ENCODE data around the gene SGCA. TPM values are rescaled to one million over a fixed set of nuclear protein-coding genes. Genes with fewer than 3 reads are reported as not detected.

The SGCA gene
- total RNA-seq, 1 donor from 2014 or later, result 0.48 TPM

DNA sequence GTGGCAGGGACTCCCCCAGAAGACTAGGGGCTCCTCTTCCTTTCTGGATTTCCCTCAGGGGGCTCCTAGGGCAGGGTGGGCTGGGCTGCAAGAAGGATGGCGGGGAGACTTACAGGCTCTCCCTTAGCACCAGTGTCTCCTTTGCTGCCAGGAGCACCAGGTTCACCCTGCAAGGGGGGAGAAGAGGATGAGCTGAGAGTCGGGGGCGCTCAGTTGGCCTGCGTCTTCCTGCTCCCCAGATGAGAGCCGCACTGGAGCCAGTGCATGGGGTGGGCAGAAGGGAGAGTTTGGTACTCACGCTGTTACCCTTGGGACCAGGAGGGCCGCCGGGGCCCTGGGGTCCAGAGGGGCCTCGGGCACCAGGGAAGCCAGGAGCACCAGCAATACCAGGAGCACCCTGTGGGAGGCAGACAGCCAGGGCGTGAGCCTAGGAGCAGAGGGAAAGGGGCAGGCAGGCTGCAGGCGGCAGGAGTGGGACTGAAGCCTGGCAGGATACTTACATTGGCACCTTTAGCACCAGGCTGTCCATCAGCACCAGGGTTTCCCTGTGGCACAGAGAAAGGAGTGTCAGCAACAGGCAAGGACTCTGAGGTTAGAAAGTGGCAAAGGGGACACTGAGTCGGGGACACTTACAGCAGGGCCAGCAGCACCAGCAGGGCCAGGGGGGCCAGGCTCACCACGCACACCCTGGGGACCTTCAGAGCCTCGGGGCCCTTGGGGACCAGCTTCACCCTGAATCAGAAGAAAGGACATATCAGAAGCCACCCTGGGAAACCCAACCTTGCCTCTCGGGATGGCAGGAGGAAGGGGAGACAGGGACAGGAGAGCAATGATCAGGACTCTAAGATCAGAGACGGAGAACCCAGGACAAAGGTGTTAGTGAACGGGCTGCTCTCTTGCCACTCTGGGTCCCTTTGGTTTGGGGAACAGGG lies 29.4 kb downstream of the SGCA start:
- no peak for DNase-seq (ENCODE audit: low spot score)
- Mint-ChIP-seq H3K36me3 (ENCODE audit: low read depth) (no peaks in the 10 kb centered on the region), H3K4me3 (ENCODE audit: low read depth) (no peak overlapping the region), H3K27me3 (ENCODE audit: low read depth) (peaks cover 6% of the 10 kb centered on the region), H3K4me1 (ENCODE audit: low read depth) (peaks cover 12% of the 10 kb centered on the region), H3K27ac (no peak overlapping the region), H3K9me3 (no peaks in the 10 kb centered on the region)
- intact Hi-C loops (cut with micrococcal nuclease), result no loop called here

DNA sequence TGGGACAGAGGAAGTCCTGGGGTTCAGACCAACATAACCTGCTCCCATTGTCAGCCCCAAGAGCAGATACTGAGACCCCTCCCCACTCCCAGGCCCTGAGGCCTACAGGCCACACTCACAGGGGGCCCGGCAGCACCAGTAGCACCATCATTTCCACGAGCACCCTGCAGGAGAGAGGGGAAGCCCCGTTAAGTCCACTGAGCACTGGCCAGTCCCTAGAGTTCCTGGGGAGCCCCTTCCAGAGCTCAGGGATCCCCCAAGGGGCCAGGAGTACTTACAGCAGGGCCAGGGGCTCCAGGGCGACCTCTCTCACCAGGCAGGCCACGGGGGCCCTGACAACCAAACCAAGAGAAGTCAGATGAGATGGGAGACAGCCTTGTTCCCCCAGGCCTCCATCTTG lies 30.2 kb downstream of the SGCA start:
- peaks cover 11% of the 10 kb centered on the region for H3K27me3 Mint-ChIP-seq (ENCODE audit: low read depth)
- no peak overlapping the region for H3K4me3 Mint-ChIP-seq (ENCODE audit: low read depth)
- no peaks in the 10 kb centered on the region for H3K9me3 Mint-ChIP-seq
- intact Hi-C loops (cut with micrococcal nuclease), result no loop called here
- no peak for DNase-seq (ENCODE audit: low spot score)
- peaks cover 15% of the 10 kb centered on the region for H3K4me1 Mint-ChIP-seq (ENCODE audit: low read depth)
- no peak overlapping the region for H3K27ac Mint-ChIP-seq
- H3K36me3 Mint-ChIP-seq (ENCODE audit: low read depth), result no peaks in the 10 kb centered on the region

DNA sequence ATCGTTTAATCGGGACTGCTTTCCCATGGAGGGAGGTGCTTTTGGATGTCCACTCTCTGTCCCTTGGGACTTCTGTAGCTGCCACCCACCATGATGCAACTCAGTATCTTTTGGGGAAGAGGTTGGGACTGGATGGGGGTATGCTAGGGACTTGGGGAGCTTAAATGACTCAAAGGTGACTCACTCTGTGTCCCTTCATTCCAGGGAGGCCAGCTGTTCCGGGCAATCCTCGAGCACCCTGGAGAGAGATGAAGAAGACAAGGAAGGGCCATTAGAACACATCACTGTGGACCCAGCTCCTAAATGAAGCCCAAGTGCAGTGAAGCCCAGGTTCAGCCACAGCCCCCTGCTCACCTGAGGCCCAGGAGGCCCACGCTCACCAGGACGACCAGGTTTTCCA lies 31.0 kb downstream of the SGCA start:
- Mint-ChIP-seq H3K4me1 (ENCODE audit: low read depth) (peaks cover 19% of the 10 kb centered on the region), H3K27me3 (ENCODE audit: low read depth) (peaks cover 15% of the 10 kb centered on the region), H3K27ac (no peak overlapping the region), H3K36me3 (ENCODE audit: low read depth) (no peaks in the 10 kb centered on the region), H3K9me3 (no peaks in the 10 kb centered on the region), H3K4me3 (ENCODE audit: low read depth) (no peak overlapping the region)
- intact Hi-C loops (cut with micrococcal nuclease), result no loop called here
- no peak for DNase-seq (ENCODE audit: low spot score)

DNA sequence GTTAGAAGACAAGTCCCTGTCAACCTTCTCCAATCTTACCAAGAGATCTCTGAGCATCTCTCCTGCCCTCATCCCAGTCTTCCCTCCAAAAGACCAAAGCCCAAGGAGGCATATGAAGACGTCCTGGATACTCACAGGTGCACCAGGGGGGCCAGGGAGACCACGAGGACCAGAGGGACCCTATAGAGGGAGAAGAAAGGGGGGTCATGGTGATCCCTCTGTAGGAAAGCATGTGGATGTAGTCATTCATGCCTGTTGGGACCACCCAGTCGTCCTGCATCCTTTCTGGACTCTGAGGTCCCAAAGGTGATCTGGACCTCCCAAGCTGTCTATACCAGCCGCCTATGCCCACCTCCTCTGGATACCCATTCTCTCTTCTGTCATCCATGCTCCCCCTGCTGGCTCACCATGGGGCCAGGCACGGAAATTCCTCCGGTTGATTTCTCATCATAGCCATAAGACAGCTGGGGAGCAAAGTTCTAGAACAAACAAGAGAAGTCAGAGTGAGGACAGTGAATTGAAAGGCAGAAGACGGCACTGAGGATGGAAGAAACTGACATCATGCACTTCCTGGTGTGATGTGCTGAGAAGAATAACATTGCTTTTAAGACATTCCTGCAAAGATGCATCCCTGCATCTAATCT lies 32.3 kb downstream of the SGCA start:
- no peak overlapping the region for H3K27ac Mint-ChIP-seq
- peaks cover 28% of the 10 kb centered on the region for H3K27me3 Mint-ChIP-seq (ENCODE audit: low read depth)
- intact Hi-C loops (cut with micrococcal nuclease), result loop anchor here (1.0 to 2.0 kb wide), 2 partner anchors 29 to 83 kb away; no protein-coding TSS in a partner anchor
- no peaks in the 10 kb centered on the region for H3K9me3 Mint-ChIP-seq
- peak; percentile 55 for DNase-seq (ENCODE audit: low spot score)
- no peaks in the 10 kb centered on the region for H3K36me3 Mint-ChIP-seq (ENCODE audit: low read depth)
- H3K4me3 Mint-ChIP-seq (ENCODE audit: low read depth), result peak overlapping the region; percentile 69
- peaks cover 19% of the 10 kb centered on the region for H3K4me1 Mint-ChIP-seq (ENCODE audit: low read depth)

DNA sequence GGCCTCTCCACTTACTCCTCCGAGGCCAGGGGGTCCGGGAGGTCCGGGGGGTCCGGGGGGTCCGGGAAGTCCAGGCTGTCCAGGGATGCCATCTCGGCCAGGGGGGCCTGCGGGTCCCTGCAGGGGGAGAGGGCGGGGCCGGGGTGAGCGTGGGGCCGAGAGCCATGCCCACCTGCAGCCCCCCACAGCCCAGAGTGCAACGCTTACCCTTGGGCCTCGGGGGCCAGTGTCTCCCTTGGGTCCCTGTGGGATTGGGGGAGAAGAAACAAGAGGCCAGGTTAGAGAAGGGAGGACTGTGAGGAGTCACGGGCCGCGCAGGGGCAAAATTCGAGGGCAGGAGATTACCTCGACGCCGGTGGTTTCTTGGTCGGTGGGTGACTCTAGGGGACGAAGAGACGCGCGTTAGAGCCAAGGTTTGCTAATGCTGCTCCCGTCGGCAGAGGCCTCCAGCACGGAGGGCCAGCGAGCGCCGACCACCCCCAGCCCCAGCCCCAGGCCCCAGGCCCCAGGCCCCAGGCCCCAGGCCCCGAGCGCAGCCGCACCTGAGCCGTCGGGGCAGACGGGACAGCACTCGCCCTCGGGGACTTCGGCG lies 33.5 kb downstream of the SGCA start:
- H3K4me3 Mint-ChIP-seq (ENCODE audit: low read depth), result peak overlapping the region; percentile 80
- peaks cover 19% of the 10 kb centered on the region for H3K4me1 Mint-ChIP-seq (ENCODE audit: low read depth)
- H3K36me3 Mint-ChIP-seq (ENCODE audit: low read depth), result no peaks in the 10 kb centered on the region
- H3K27me3 Mint-ChIP-seq (ENCODE audit: low read depth), result peaks cover 31% of the 10 kb centered on the region
- H3K27ac Mint-ChIP-seq, result no peak overlapping the region
- DNase-seq (ENCODE audit: low spot score), result no peak
- intact Hi-C loops (cut with micrococcal nuclease), result loop anchor here (2.0 kb wide), 1 partner anchor 85 kb away; no protein-coding TSS in a partner anchor
- no peaks in the 10 kb centered on the region for H3K9me3 Mint-ChIP-seq

DNA sequence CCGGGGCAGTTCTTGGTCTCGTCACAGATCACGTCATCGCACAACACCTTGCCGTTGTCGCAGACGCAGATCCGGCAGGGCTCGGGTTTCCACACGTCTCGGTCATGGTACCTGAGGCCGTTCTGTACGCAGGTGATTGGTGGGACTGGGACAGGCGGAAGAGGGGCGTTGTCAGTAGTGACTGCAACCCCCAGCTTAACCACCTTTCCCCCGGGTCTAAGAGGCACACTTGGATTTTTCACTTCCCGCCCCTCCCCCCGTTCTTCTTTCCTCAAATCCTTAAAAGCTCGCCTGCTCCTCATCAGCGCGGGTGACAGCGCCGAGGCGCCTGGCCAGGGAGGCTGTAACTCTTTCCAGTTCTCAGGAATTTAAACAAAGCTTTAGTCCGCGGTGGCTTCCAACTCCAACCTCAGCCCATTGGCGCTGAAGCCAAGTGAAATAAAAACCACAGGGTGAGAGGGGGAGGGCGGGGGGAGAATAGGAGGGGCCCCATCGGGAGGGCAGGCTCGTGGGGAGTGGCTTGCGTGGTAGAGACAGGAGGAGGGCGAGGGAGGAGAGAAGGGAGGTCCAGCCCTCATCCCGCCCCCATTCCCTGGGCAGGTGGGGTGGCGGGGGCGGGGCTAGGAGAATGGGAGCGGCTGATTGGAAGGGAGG lies 34.1 kb downstream of the SGCA start:
- intact Hi-C loops (cut with micrococcal nuclease), result loop anchor here (1.0 to 10.0 kb wide), 6 partner anchors 70 to 275 kb away; partner anchors contain the start of genes LRRC59, RSAD1 and XYLT2
- Mint-ChIP-seq H3K9me3 (no peaks in the 10 kb centered on the region), H3K36me3 (ENCODE audit: low read depth) (no peaks in the 10 kb centered on the region), H3K27ac (peak overlapping the region; percentile 61), H3K4me1 (ENCODE audit: low read depth) (peaks cover 19% of the 10 kb centered on the region), H3K27me3 (ENCODE audit: low read depth) (peaks cover 33% of the 10 kb centered on the region), H3K4me3 (ENCODE audit: low read depth) (peak overlapping the region; percentile 80)
- DNase-seq (ENCODE audit: low spot score), result peak; percentile 67

DNA sequence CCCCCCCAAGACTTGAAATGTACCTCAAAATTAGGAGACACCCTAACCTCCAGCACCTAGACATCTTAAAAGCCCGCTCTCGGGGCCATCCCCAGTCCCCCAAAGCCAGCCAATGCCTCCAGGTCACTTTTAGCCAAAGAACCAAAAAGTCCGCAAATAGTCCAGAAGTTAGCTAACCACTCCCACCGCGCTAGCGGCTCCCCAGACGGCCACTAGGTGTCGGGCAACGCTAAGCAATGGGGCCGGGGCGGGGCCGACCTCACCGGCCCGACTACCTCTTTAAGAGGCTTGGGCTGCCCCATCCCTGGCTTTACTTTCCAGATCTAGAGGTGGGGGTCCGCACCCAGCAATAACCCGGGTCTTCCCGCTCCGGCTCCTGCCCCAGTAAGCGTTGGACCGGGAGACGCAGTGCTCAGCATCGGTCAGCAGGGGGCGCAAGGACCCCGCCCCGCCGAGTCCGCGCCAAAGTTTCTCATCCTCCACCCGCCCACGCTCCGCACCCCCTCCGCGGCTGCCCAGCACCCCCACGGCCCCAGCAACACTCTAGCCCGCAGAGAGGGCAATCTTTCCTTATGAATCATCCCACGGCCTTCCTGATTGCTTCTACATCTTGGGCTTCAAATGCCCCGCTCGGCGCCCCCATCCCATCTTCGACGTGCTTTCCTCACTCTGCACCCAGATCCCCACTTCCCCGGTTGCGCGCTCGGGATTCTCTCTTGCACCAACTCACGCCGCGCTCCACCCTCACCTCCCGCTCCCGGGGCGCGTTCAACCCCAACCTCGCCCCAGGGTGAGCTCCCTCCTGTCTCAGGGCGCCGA lies 34.9 kb downstream of the SGCA start:
- Mint-ChIP-seq H3K4me3 (ENCODE audit: low read depth) (peak overlapping the region; percentile 80), H3K4me1 (ENCODE audit: low read depth) (peaks cover 19% of the 10 kb centered on the region), H3K27me3 (ENCODE audit: low read depth) (peaks cover 40% of the 10 kb centered on the region), H3K9me3 (no peaks in the 10 kb centered on the region), H3K27ac (peak overlapping the region; percentile 19), H3K36me3 (ENCODE audit: low read depth) (no peaks in the 10 kb centered on the region)
- peak; percentile 80 for DNase-seq (ENCODE audit: low spot score)
- intact Hi-C loops (cut with micrococcal nuclease), result loop anchor here (1.0 to 10.0 kb wide), 5 partner anchors 70 to 274 kb away; partner anchors contain the start of genes LRRC59, RSAD1 and XYLT2

DNA sequence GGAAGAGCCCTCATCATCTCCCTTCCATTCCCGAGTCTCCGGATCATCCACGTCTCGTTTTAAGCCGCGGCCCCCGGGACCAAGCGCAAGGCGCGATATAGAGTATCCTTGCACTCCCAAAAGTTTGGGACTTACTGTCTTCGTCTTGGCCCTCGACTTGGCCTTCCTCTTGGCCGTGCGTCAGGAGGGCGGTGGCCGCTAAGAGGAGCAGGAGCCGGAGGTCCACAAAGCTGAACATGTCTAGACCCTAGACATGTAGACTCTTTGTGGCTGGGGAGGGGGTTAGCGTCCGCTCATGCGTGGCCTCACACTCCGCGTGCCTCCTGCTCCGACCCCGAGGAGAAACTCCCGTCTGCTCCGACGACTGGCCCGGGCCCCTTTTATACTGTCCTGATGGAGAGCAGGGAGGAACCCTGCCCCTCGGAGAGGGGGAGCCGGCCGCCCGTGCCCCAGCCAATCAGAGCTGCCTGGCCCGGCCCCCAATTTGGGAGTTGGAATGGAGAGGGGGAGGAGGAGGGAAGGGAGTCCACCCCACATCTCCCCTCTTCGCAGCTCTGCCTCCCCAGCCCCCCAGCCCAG lies 35.6 kb downstream of the SGCA start, which contains the start of gene COL1A1:
COL1A1 (minus strand) TSS at position 356 of the 579 bp plus-strand sequence; CDS start at position 238, 118 bp downstream.
- intact Hi-C loops (cut with micrococcal nuclease), result loop anchor here (5.0 to 10.0 kb wide), 2 partner anchors 146 to 273 kb away; partner anchors contain the start of genes RSAD1 and XYLT2
- H3K27me3 Mint-ChIP-seq (ENCODE audit: low read depth), result peaks cover 45% of the 10 kb centered on the region

DNA sequence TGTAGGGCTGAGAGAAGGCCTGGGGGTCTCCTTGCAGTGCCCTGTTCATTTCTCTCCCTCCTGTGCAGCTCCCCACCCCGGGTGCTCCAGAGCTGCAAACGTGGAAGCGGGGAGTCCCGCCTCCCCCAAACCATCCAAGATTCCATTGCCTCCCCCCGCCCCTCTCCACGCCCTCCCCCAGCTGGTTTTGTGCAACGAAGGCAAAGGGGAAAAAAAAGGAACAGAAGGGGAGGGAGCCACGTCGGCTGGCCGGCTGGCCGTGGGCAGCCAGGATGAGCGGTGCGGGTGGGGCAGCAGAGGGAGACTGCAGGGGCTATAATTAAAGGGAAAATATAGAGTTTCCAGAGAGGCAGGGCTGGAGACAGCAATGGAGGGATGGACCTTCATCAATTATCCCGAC lies 37.3 kb downstream of the SGCA start:
- H3K27me3 Mint-ChIP-seq (ENCODE audit: low read depth), result peaks cover 58% of the 10 kb centered on the region
- H3K27ac Mint-ChIP-seq, result no peak overlapping the region
- H3K36me3 Mint-ChIP-seq (ENCODE audit: low read depth), result no peaks in the 10 kb centered on the region
- peaks cover 21% of the 10 kb centered on the region for H3K4me1 Mint-ChIP-seq (ENCODE audit: low read depth)
- H3K4me3 Mint-ChIP-seq (ENCODE audit: low read depth), result no peak overlapping the region
- DNase-seq (ENCODE audit: low spot score), result no peak
- intact Hi-C loops (cut with micrococcal nuclease), result loop anchor here (5.0 to 10.0 kb wide), 2 partner anchors 144 to 272 kb away; partner anchors contain the start of genes RSAD1 and XYLT2
- H3K9me3 Mint-ChIP-seq, result no peaks in the 10 kb centered on the region

More for the DNA sequence above, 35.6 kb downstream of the SGCA start, which contains the start of gene COL1A1:
- Mint-ChIP-seq H3K36me3 (ENCODE audit: low read depth) (no peaks in the 10 kb centered on the region), H3K4me3 (ENCODE audit: low read depth) (peak within 1 kb of the TSS; percentile 80), H3K9me3 (no peaks in the 10 kb centered on the region), H3K4me1 (ENCODE audit: low read depth) (peaks cover 19% of the 10 kb centered on the region), H3K27ac (peak within 1 kb of the TSS; percentile 19)
- no peak for DNase-seq (ENCODE audit: low spot score)

DNA sequence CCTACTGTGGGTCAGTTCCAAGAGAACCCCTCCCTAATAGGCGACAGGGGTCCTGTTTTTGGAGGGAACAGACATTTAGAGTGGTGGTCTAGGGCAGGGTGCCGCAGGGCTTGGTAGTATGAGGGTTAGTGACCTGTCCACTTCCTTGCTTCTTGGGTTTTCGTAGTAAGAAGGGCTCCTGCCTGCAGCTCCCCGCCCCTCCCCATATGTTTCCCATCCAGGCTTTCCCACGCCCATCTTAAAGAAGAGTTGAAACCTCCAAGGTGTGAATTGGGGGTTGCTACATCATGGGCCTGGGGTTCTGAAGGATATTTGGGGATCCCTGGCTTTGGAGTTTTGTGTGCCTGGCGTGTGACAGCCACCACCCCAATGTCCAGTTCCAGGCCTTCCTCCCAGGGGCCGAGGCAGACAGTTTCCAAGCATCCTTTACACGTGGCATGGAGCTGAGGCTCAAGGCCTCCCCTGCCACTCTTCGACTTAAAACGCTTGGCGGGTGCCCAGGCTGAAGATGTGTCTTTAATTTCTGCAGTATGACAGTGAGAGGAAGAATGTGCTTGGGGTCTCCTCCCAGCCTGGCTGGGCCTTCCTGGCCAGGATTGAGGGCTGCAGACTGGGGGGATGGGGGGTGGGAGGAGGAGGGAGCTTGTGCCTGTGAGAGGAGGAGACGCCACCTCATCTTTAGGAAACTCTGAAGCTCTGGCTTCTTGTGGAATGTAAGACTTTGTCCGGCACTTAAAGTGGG lies 38.0 kb downstream of the SGCA start:
- no peaks in the 10 kb centered on the region for H3K36me3 Mint-ChIP-seq (ENCODE audit: low read depth)
- no peak overlapping the region for H3K4me3 Mint-ChIP-seq (ENCODE audit: low read depth)
- intact Hi-C loops (cut with micrococcal nuclease), result loop anchor here (5.0 to 10.0 kb wide), 2 partner anchors 144 to 271 kb away; partner anchors contain the start of genes RSAD1 and XYLT2

More for the DNA sequence above, 38.0 kb downstream of the SGCA start:
- Mint-ChIP-seq H3K27ac (no peak overlapping the region), H3K27me3 (ENCODE audit: low read depth) (peaks cover 58% of the 10 kb centered on the region), H3K4me1 (ENCODE audit: low read depth) (peaks cover 15% of the 10 kb centered on the region), H3K9me3 (no peaks in the 10 kb centered on the region)
- no peak for DNase-seq (ENCODE audit: low spot score)
